Measurements from ENCODE around the gene SMO.
"Not testable (repeated sequence)": the region's sequence is repeated elsewhere in the genome, so short reads cannot be mapped to it uniquely, and the experiment has no call there.

The SMO gene

GRCh38 chr7:129245533-129245932 lies 57.1 kb downstream of the SMO start:
- DNase-seq = no peak

- no peak for DNase-seq
These were observed 58.7 kb downstream of the SMO start for GRCh38 chr7:129247087-129247486.

GRCh38 chr7:129252128-129252527 lies 63.7 kb downstream of the SMO start:
- DNase-seq = no peak

GRCh38 chr7:129252603-129253002 lies 64.2 kb downstream of the SMO start:
- not testable (repeated sequence) for DNase-seq

GRCh38 chr7:129255800-129256199 lies 67.4 kb downstream of the SMO start:
- DNase-seq = no peak

GRCh38 chr7:129256221-129256620 lies 67.8 kb downstream of the SMO start:
- no peak for DNase-seq

- no peak for DNase-seq
These were observed 68.7 kb downstream of the SMO start for GRCh38 chr7:129257168-129257567.

GRCh38 chr7:129258649-129259389 lies 70.4 kb downstream of the SMO start:
- DNase-seq = peak; percentile 10

GRCh38 chr7:129262324-129262723 lies 73.9 kb downstream of the SMO start:
- DNase-seq = no peak
